ENCODE measurements around the gene PARD6B. TPM values are rescaled to one million over a fixed set of nuclear protein-coding genes. Genes with fewer than 3 reads are reported as not detected.

Gene PARD6B
- total and polyA plus RNA-seq, 2 of the 13 experiments (the other 11 are each of a cell fraction or from before 2014, with no cell fraction given): 6.9 to 22.2 TPM

- TF ChIP-seq ZNF280D (CRISPR knock-in tag; IDR thresholded peaks at IDR 0.05) (no peak), POLR2AphosphoS2 (IDR thresholded peaks at IDR 0.05; ENCODE audit: low read depth, low read length) (no peak), GLMP (CRISPR knock-in tag; IDR thresholded peaks at IDR 0.05; ENCODE audit: borderline replicate concordance) (no peak), RFX5 (IDR thresholded peaks at IDR 0.05; ENCODE audit: low read depth, low read length) (no peak), USF2 (IDR thresholded peaks at IDR 0.05; ENCODE audit: low read depth, low read length) (no peak), USF2 (CRISPR knock-in tag; IDR thresholded peaks at IDR 0.05; ENCODE audit: borderline replicate concordance) (no peak), TERF1 (CRISPR knock-in tag; IDR thresholded peaks at IDR 0.05) (no peak), IRF2 (CRISPR knock-in tag; IDR thresholded peaks at IDR 0.05) (no peak), ZBTB21 (CRISPR knock-in tag; IDR thresholded peaks at IDR 0.05) (no peak), IKZF5 (CRISPR knock-in tag; IDR thresholded peaks at IDR 0.05) (no peak), UBTF (CRISPR knock-in tag; IDR thresholded peaks at IDR 0.05) (no peak), ZFP62 (CRISPR knock-in tag; IDR thresholded peaks at IDR 0.05) (no peak), HES4 (CRISPR knock-in tag; IDR thresholded peaks at IDR 0.05; ENCODE audit: borderline replicate concordance) (no peak), REPIN1 (CRISPR knock-in tag; IDR thresholded peaks at IDR 0.05; ENCODE audit: borderline replicate concordance, low read depth) (no peak), SP5 (CRISPR knock-in tag; IDR thresholded peaks at IDR 0.05; ENCODE audit: borderline replicate concordance, low read depth) (peak; percentile 23; the same call in 1 of the 2 replicates)
These were observed 3.6 kb downstream of the PARD6B start (continued) for GRCh38 chr20:50734730-50735679.

Data from HepG2 (cell line).